ENCODE data around the gene PERM1. TPM values are rescaled to one million over a fixed set of nuclear protein-coding genes. Genes with fewer than 3 reads are reported as not detected.
A peak's percentile ranks its signal among the peaks of the same experiment; 100 is the strongest.
"Not testable (repeated sequence)": the region's sequence is repeated elsewhere in the genome, so short reads cannot be mapped to it uniquely, and the experiment has no call there.

PERM1 gene
- total and polyA plus RNA-seq, 7 donors = 13.9 to 249 (median 80.3) TPM

DNA sequence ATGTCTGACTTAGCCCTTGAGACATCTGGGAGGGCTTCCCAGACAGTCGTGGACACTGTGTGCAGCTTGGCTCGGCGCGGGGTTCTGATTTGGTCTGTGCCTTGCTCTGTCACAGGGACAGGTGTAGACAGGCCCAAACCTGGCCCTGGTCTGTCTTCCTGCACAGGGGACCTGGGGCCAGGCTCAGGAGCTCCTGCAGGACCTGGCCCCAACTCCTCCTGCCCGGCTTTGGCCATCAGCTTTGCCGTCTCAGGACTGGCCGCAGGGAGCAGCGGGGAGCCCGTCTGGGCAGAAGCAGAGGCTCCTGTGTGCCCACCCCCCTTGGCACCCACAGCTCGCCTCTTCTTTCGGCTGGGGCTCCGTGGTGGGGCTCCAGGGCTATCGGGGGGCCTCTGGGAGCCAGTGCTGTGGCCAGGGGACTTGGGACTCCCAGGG, 1.7 kb downstream of the PERM1 start:
- peaks cover 40% of the 10 kb centered on the region for H3K4me1 ChIP-seq
- H3K36me3 ChIP-seq (ENCODE audit: insufficient read depth in 1 of 2, low read depth in 1 of 2) = no peaks in the 10 kb centered on the region
- no peaks in the 10 kb centered on the region for H3K9me3 ChIP-seq
- H3K27me3 ChIP-seq (ENCODE audit: insufficient read depth in 3 of 3, low read length in 2 of 3) = no peaks in the 10 kb centered on the region
- H3K4me3 ChIP-seq = peak overlapping the region; percentile 53
- DNase-seq = peak; percentile 28 to 79
- intact Hi-C loops (cut with DNase I) = loop anchor here in 1 of 2 donors (5.0 kb wide), 1 partner anchor 312 kb away; no protein-coding TSS in a partner anchor
- H3K27ac ChIP-seq = peak overlapping the region; percentile 93
- peak; percentile 2 to 23 (median 12) for ATAC-seq
- TF ChIP-seq, protein P1, sequence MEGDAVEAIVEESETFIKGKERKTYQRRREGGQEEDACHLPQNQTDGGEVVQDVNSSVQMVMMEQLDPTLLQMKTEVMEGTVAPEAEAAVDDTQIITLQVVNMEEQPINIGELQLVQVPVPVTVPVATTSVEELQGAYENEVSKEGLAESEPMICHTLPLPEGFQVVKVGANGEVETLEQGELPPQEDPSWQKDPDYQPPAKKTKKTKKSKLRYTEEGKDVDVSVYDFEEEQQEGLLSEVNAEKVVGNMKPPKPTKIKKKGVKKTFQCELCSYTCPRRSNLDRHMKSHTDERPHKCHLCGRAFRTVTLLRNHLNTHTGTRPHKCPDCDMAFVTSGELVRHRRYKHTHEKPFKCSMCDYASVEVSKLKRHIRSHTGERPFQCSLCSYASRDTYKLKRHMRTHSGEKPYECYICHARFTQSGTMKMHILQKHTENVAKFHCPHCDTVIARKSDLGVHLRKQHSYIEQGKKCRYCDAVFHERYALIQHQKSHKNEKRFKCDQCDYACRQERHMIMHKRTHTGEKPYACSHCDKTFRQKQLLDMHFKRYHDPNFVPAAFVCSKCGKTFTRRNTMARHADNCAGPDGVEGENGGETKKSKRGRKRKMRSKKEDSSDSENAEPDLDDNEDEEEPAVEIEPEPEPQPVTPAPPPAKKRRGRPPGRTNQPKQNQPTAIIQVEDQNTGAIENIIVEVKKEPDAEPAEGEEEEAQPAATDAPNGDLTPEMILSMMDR (IDR thresholded peaks at IDR 0.05) = no peak
- 31 to 42% (median 32%) methylated on average over 12 to 13 of the region's 13 CpGs for WGBS, 3 donors

- intact Hi-C loops (cut with DNase I) = loop anchor here in 1 of 2 donors (5.0 kb wide), 2 partner anchors 77 to 313 kb away; no protein-coding TSS in a partner anchor
- 43 to 55% (median 45%) methylated on average over 9 of the region's 9 CpGs for WGBS, 3 donors
- H3K4me1 ChIP-seq = peaks cover 40% of the 10 kb centered on the region
- peak overlapping the region; percentile 53 for H3K4me3 ChIP-seq
- no peaks in the 10 kb centered on the region for H3K9me3 ChIP-seq
- no peaks in the 10 kb centered on the region for H3K36me3 ChIP-seq (ENCODE audit: insufficient read depth in 1 of 2, low read depth in 1 of 2)
- DNase-seq (peak in 1 of 2 donors; percentile 56), ATAC-seq (no peak)
- H3K27me3 ChIP-seq (ENCODE audit: insufficient read depth in 3 of 3, low read length in 2 of 3) = no peaks in the 10 kb centered on the region
- peak overlapping the region; percentile 93 for H3K27ac ChIP-seq
- TF ChIP-seq, protein P1 (IDR thresholded peaks at IDR 0.05) = no peak
Measured at GRCh38 chr1:979744-980072, 2.2 kb downstream of the PERM1 start.

DNA sequence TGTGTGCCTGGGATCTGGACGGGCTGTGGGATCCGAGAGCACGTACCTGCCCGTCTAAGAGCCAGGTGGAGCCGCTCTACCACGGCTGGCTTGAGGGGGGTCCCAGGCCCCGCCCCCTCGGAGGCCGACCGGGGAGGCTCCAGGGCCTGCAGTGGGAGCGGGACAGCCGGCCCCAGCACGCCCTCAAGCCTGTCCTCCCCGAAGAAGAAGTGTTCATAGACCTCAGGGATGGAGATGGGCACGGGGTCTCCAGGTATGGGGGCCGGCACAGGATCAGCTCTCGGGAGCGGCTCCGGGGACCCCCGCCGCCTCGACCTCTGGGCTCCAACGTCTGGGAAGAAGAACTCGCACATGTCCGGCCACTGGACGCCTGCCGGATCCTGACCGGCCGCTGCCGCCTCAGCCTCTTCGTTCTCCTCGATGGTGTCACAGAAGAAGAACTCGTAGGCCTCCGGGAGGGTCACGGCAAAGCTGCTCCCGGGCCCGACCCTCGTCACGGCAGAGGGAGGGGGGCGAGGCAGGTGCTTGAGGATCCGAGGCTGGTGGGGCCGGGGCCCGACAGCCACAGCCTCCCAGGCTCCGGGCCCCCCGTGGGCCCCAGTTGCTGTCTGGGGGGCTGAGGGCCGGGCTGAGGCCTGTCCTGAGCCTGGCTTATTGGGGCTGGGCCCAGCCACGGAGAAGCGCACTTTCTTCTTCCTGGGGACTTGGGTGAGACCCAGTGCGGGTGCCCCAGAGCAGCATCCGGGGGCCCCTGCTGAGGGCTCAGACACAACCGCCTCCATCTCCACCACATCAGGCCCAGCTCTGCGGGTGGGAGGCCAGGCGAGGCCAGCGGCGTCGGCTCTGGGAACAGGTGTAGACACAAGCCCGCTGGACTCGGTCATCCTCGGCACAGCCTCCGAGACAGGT, 2.8 kb downstream of the PERM1 start:
- H3K4me1 ChIP-seq = peaks cover 40% of the 10 kb centered on the region
- no peaks in the 10 kb centered on the region for H3K9me3 ChIP-seq
- H3K36me3 ChIP-seq (ENCODE audit: insufficient read depth in 1 of 2, low read depth in 1 of 2) = no peaks in the 10 kb centered on the region
- ATAC-seq (peak in 1 of 4 donors; percentile 9), DNase-seq (no peak)
- H3K27me3 ChIP-seq (ENCODE audit: insufficient read depth in 3 of 3, low read length in 2 of 3) = no peaks in the 10 kb centered on the region
- H3K4me3 ChIP-seq = peak overlapping the region; percentile 53
- TF ChIP-seq, protein P1 (IDR thresholded peaks at IDR 0.05) = no peak
- peak overlapping the region; percentile 93 for H3K27ac ChIP-seq
- WGBS, 3 donors = 45 to 63% (median 55%) methylated on average over 52 to 60 of the region's 60 CpGs
- intact Hi-C loops (cut with DNase I) = loop anchor here in 1 of 2 donors (5.0 kb wide), 1 partner anchor 77 kb away; no protein-coding TSS in a partner anchor

DNA sequence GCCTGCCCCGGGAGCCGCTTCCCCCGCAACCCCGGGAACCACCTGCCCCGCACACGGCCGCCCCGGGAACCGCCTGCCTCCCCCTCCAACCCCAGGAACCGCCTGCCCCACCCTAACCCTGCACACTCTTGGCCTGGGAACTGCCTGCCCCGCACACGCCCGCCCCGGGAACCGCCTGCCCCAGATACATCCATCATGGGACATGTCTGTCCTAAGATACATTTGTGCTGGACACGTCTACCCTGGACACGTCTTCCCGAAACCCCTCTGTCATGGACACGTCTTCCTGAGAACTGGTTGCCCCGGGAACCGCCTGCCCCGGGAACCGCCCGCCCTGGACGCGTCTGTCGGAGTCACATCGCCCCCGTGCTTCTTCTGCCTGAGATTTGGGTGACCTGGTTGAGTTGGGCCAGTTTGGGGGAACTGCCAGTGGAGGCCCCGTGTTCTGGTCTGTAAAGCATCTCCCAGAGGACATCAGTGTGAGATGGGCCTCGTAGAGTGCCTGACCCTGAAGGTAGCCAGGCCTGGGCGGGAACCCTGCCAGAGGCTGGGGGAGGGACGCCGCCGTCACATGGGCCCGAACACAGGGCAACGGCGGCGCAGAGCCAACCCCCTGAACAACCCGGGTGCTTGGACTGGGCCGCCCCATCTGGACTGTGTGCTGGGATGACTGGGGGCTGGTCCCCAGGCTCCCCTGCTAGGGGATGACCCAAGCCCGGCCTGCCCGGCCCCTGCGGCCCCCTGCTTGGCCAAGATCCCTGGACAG, 3.6 kb downstream of the PERM1 start:
- TF ChIP-seq, protein P1 (IDR thresholded peaks at IDR 0.05) = no peak
- H3K27ac ChIP-seq = peak overlapping the region; percentile 93
- H3K4me1 ChIP-seq = peaks cover 40% of the 10 kb centered on the region
- no peaks in the 10 kb centered on the region for H3K36me3 ChIP-seq (ENCODE audit: insufficient read depth in 1 of 2, low read depth in 1 of 2)
- 47 to 62% (median 60%) methylated on average over 36 to 44 of the region's 44 CpGs for WGBS, 3 donors
- H3K27me3 ChIP-seq (ENCODE audit: insufficient read depth in 3 of 3, low read length in 2 of 3) = peaks cover 0 to 5% (median 0%) of the 10 kb centered on the region in 3 donors
- DNase-seq = peak; percentile 56 to 89
- peak in 1 of 4 donors; percentile 10 for ATAC-seq
- peak overlapping the region; percentile 53 for H3K4me3 ChIP-seq
- no peaks in the 10 kb centered on the region for H3K9me3 ChIP-seq
- intact Hi-C loops (cut with DNase I) = loop anchor here in 1 of 2 donors (5.0 kb wide), 1 partner anchor 76 kb away; no protein-coding TSS in a partner anchor

DNA sequence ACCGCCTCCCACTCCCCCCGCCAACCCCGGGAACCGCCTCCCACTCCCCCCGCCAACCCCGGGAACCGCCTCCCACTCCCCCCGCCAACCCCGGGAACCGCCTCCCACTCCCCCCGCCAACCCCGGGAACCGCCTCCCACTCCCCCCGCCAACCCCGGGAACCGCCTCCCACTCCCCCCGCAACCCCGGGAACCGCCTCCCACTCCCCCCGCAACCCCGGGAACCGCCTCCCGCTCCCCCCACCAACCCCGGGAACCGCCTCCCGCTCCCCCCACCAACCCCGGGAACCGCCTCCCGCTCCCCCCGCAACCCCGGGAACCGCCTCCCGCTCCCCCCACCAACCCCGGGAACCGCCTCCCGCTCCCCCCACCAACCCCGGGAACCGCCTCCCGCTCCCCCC, 5.1 kb downstream of the PERM1 start:
- ATAC-seq; H3K27me3 ChIP-seq (ENCODE audit: insufficient read depth in 3 of 3, low read length in 2 of 3); H3K27ac ChIP-seq; H3K36me3 ChIP-seq (ENCODE audit: insufficient read depth in 1 of 2, low read depth in 1 of 2); H3K9me3 ChIP-seq; H3K4me3 ChIP-seq: not testable (repeated sequence)
- intact Hi-C loops (cut with DNase I) = loop anchor here in 1 of 2 donors (5.0 kb wide), 1 partner anchor 74 kb away; no protein-coding TSS in a partner anchor
- DNase-seq = peak; percentile 34 to 92
- 45 to 57% (median 56%) methylated on average over 11 to 15 of the region's 39 CpGs for WGBS, 3 donors
- peaks cover 34% of the 10 kb centered on the region for H3K4me1 ChIP-seq
